ENCODE measurements around the gene CADM1. TPM values are rescaled to one million over a fixed set of nuclear protein-coding genes. Genes with fewer than 3 reads are reported as not detected.

Gene CADM1
- total and polyA plus RNA-seq, 2 donors = 7.6 to 26.3 TPM

GRCh38 chr11:115338476-115338875 is 165.7 kb downstream of the CADM1 start:
- Histone ChIP-seq H3K27ac (ENCODE audit: low read depth in 1 of 2, low read length in 1 of 2) (no peak overlapping the region), H3K27me3 (ENCODE audit: control insufficient read depth in 2 of 2, insufficient read depth in 1 of 2, low read length in 1 of 2) (no peaks in the 10 kb centered on the region), H3K4me3 (ENCODE audit: low read length in 2 of 2) (no peak overlapping the region), H3K36me3 (ENCODE audit: control insufficient read depth in 2 of 2, insufficient read depth in 2 of 2, low read length in 1 of 2) (no peaks in the 10 kb centered on the region), H3K9me3 (ENCODE audit: control insufficient read depth in 2 of 2, insufficient read depth in 1 of 2, low read length in 1 of 2) (no peaks in the 10 kb centered on the region), H3K4me1 (ENCODE audit: control insufficient read depth in 2 of 2, insufficient read depth in 2 of 2, low read length in 2 of 2) (no peaks in the 10 kb centered on the region)
- DNase-seq (ENCODE audit: low read depth in 6 of 9, low spot score in 9 of 9) = no peak
- WGBS = 92% methylated on average over 3 of the region's 3 CpGs

GRCh38 chr11:115334932-115335788 is 169.1 kb downstream of the CADM1 start:
- H3K4me1 ChIP-seq (ENCODE audit: control insufficient read depth in 2 of 2, insufficient read depth in 2 of 2, low read length in 2 of 2) = no peaks in the 10 kb centered on the region
- H3K27me3 ChIP-seq (ENCODE audit: control insufficient read depth in 2 of 2, insufficient read depth in 1 of 2, low read length in 1 of 2) = no peaks in the 10 kb centered on the region
- no peak overlapping the region for H3K27ac ChIP-seq (ENCODE audit: low read depth in 1 of 2, low read length in 1 of 2)
- DNase-seq (ENCODE audit: low read depth in 6 of 9, low spot score in 9 of 9) = peak in 3 of 9 donors; percentile 15 to 52 (median 33)
- no peak overlapping the region for H3K4me3 ChIP-seq (ENCODE audit: low read length in 2 of 2)
- no peaks in the 10 kb centered on the region for H3K36me3 ChIP-seq (ENCODE audit: control insufficient read depth in 2 of 2, insufficient read depth in 2 of 2, low read length in 1 of 2)
- no peaks in the 10 kb centered on the region for H3K9me3 ChIP-seq (ENCODE audit: control insufficient read depth in 2 of 2, insufficient read depth in 1 of 2, low read length in 1 of 2)
- WGBS = 57% methylated on average over 3 of the region's 3 CpGs

DNA sequence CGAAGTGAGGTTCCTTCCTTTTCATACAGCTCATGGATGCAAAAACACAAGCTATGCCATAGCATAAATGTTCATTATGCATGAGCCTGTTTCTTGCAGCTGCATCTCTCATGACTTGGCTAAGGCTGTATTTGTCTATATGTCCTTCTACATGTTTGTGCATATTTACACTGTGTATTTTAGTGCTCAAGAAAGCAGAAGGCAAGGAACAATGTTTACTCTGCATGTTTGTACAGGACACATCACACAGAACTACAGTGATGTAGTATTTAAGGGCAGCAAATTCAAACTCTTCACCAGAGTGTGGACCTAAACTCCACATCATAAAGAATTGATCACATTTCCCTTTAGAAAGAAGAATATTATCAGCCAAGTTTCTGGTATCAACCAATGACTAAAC is 170.3 kb downstream of the CADM1 start:
- H3K9me3 ChIP-seq (ENCODE audit: control insufficient read depth in 2 of 2, insufficient read depth in 1 of 2, low read length in 1 of 2) = no peaks in the 10 kb centered on the region
- H3K4me3 ChIP-seq (ENCODE audit: low read length in 2 of 2) = no peak overlapping the region
- no peak overlapping the region for H3K27ac ChIP-seq (ENCODE audit: low read depth in 1 of 2, low read length in 1 of 2)
- DNase-seq (ENCODE audit: low read depth in 6 of 9, low spot score in 9 of 9) = no peak
- no peaks in the 10 kb centered on the region for H3K27me3 ChIP-seq (ENCODE audit: control insufficient read depth in 2 of 2, insufficient read depth in 1 of 2, low read length in 1 of 2)
- H3K4me1 ChIP-seq (ENCODE audit: control insufficient read depth in 2 of 2, insufficient read depth in 2 of 2, low read length in 2 of 2) = no peaks in the 10 kb centered on the region
- H3K36me3 ChIP-seq (ENCODE audit: control insufficient read depth in 2 of 2, insufficient read depth in 2 of 2, low read length in 1 of 2) = no peaks in the 10 kb centered on the region
- WGBS = 43% methylated on average over 1 of the region's 1 CpG

DNA sequence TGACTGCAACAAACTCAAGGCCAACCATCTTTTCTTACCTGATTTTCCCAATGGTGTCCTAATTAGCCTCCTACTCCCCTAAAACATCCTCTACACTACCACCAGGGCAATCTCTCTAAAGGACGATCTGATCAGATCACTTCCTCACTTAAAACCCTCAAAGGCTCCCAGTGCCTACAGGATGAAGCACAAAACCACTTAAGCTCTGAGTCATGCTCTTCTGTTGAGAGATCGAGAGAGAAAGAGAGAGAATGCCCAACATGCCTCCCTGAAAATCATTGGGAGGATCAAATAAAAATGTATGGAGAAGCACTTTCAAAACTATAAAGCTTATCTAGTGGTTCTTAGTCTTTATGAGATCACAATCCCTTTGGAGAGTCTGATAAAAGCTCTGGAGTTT is 171.1 kb downstream of the CADM1 start:
- no peaks in the 10 kb centered on the region for H3K27me3 ChIP-seq (ENCODE audit: control insufficient read depth in 2 of 2, insufficient read depth in 1 of 2, low read length in 1 of 2)
- no peaks in the 10 kb centered on the region for H3K9me3 ChIP-seq (ENCODE audit: control insufficient read depth in 2 of 2, insufficient read depth in 1 of 2, low read length in 1 of 2)
- DNase-seq (ENCODE audit: low read depth in 6 of 9, low spot score in 9 of 9) = no peak
- H3K4me3 ChIP-seq (ENCODE audit: low read length in 2 of 2) = no peak overlapping the region
- no peaks in the 10 kb centered on the region for H3K4me1 ChIP-seq (ENCODE audit: control insufficient read depth in 2 of 2, insufficient read depth in 2 of 2, low read length in 2 of 2)
- no peak overlapping the region for H3K27ac ChIP-seq (ENCODE audit: low read depth in 1 of 2, low read length in 1 of 2)
- no peaks in the 10 kb centered on the region for H3K36me3 ChIP-seq (ENCODE audit: control insufficient read depth in 2 of 2, insufficient read depth in 2 of 2, low read length in 1 of 2)
- WGBS = 17% methylated on average over 2 of the region's 2 CpGs

GRCh38 chr11:115330684-115331482 is 173.3 kb downstream of the CADM1 start:
- WGBS = 89% methylated on average over 3 of the region's 3 CpGs
- Histone ChIP-seq H3K4me3 (ENCODE audit: low read length in 2 of 2) (no peak overlapping the region), H3K9me3 (ENCODE audit: control insufficient read depth in 2 of 2, insufficient read depth in 1 of 2, low read length in 1 of 2) (no peaks in the 10 kb centered on the region), H3K27ac (ENCODE audit: low read depth in 1 of 2, low read length in 1 of 2) (no peak overlapping the region), H3K36me3 (ENCODE audit: control insufficient read depth in 2 of 2, insufficient read depth in 2 of 2, low read length in 1 of 2) (no peaks in the 10 kb centered on the region), H3K27me3 (ENCODE audit: control insufficient read depth in 2 of 2, insufficient read depth in 1 of 2, low read length in 1 of 2) (no peaks in the 10 kb centered on the region), H3K4me1 (ENCODE audit: control insufficient read depth in 2 of 2, insufficient read depth in 2 of 2, low read length in 2 of 2) (no peaks in the 10 kb centered on the region)
- DNase-seq (ENCODE audit: low read depth in 6 of 9, low spot score in 9 of 9) = no peak

DNA sequence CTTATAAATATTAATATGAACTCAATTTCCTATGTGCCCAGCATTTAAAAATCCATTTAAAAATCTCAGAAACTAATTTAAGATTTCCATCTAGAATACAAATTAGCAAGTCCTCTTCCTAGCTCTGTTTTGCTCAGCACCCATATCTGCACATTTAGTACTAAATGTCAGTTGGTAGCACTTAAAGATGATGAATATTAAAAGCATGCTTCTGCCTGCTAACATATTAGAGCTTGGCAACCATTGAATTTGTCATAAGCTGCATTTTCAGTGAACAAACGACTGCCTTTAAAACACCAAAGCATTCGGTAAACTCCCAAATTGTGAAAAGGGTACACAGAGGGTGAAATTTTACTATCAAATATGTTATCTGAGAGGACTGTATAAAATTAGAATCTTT is 177.7 kb downstream of the CADM1 start:
- no peaks in the 10 kb centered on the region for H3K9me3 ChIP-seq (ENCODE audit: control insufficient read depth in 2 of 2, insufficient read depth in 1 of 2, low read length in 1 of 2)
- H3K27me3 ChIP-seq (ENCODE audit: control insufficient read depth in 2 of 2, insufficient read depth in 1 of 2, low read length in 1 of 2) = no peaks in the 10 kb centered on the region
- H3K36me3 ChIP-seq (ENCODE audit: control insufficient read depth in 2 of 2, insufficient read depth in 2 of 2, low read length in 1 of 2) = no peaks in the 10 kb centered on the region
- H3K4me1 ChIP-seq (ENCODE audit: control insufficient read depth in 2 of 2, insufficient read depth in 2 of 2, low read length in 2 of 2) = no peaks in the 10 kb centered on the region
- no peak for DNase-seq (ENCODE audit: low read depth in 6 of 9, low spot score in 9 of 9)
- 93% methylated on average over 2 of the region's 2 CpGs for WGBS
- H3K4me3 ChIP-seq (ENCODE audit: low read length in 2 of 2) = no peak overlapping the region
- no peak overlapping the region for H3K27ac ChIP-seq (ENCODE audit: low read depth in 1 of 2, low read length in 1 of 2)

GRCh38 chr11:115325523-115325922 is 178.7 kb downstream of the CADM1 start:
- no peak for DNase-seq (ENCODE audit: low read depth in 6 of 9, low spot score in 9 of 9)
- no peak overlapping the region for H3K4me3 ChIP-seq (ENCODE audit: low read length in 2 of 2)
- H3K36me3 ChIP-seq (ENCODE audit: control insufficient read depth in 2 of 2, insufficient read depth in 2 of 2, low read length in 1 of 2) = no peaks in the 10 kb centered on the region
- H3K9me3 ChIP-seq (ENCODE audit: control insufficient read depth in 2 of 2, insufficient read depth in 1 of 2, low read length in 1 of 2) = no peaks in the 10 kb centered on the region
- H3K27ac ChIP-seq (ENCODE audit: low read depth in 1 of 2, low read length in 1 of 2) = no peak overlapping the region
- WGBS = 93% methylated on average over 1 of the region's 1 CpG
- H3K27me3 ChIP-seq (ENCODE audit: control insufficient read depth in 2 of 2, insufficient read depth in 1 of 2, low read length in 1 of 2) = no peaks in the 10 kb centered on the region
- H3K4me1 ChIP-seq (ENCODE audit: control insufficient read depth in 2 of 2, insufficient read depth in 2 of 2, low read length in 2 of 2) = no peaks in the 10 kb centered on the region

DNA sequence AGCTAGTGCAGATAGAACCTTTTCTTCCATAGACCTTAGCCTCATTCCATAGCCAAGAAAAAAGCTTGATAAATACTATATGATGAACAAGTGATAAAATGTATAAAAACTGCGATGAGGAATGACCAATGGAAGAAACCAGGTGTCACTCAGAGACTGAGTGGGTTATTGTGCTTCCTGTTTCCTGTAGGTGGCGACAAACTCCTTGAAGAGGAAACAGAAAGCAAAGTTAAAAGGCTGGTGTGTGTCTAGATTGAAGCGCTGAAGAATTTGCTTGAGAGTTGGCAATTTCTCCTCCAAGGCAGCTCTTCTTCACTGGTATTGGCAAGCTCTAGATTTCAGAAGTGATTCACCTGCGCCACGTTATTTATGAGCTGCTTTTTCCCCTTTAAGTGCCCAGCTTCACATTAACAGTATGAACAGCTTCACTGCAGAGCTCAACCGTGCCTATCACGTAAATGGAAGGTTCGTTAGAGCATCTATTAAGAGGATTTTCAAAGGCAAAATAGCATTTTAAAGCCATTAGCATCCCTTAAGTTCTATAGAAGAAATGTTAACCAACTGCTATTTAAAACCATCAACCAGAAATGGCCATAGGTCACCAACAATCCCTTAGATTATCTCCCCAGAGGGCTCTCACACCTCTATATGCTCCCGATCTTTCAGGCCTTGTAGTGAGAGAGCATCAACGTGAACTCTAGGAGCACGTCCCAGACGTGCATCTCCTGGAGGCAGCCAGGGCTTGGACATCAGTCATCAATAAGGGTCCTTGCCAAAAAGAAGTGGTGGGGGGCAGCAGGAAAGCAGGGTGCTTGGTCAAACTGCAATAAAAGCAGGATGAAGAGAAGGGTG is 179.4 kb downstream of the CADM1 start:
- Histone ChIP-seq H3K4me3 (ENCODE audit: low read length in 2 of 2) (no peak overlapping the region), H3K27me3 (ENCODE audit: control insufficient read depth in 2 of 2, insufficient read depth in 1 of 2, low read length in 1 of 2) (no peaks in the 10 kb centered on the region), H3K36me3 (ENCODE audit: control insufficient read depth in 2 of 2, insufficient read depth in 2 of 2, low read length in 1 of 2) (no peaks in the 10 kb centered on the region), H3K27ac (ENCODE audit: low read depth in 1 of 2, low read length in 1 of 2) (no peak overlapping the region), H3K4me1 (ENCODE audit: control insufficient read depth in 2 of 2, insufficient read depth in 2 of 2, low read length in 2 of 2) (no peaks in the 10 kb centered on the region), H3K9me3 (ENCODE audit: control insufficient read depth in 2 of 2, insufficient read depth in 1 of 2, low read length in 1 of 2) (no peaks in the 10 kb centered on the region)
- DNase-seq (ENCODE audit: low read depth in 6 of 9, low spot score in 9 of 9) = peak in 8 of 9 donors; percentile 8 to 68 (median 20)
- WGBS = 58% methylated on average over 12 of the region's 12 CpGs
